ENCODE results near the gene VPS16.

VPS16 gene

DNA sequence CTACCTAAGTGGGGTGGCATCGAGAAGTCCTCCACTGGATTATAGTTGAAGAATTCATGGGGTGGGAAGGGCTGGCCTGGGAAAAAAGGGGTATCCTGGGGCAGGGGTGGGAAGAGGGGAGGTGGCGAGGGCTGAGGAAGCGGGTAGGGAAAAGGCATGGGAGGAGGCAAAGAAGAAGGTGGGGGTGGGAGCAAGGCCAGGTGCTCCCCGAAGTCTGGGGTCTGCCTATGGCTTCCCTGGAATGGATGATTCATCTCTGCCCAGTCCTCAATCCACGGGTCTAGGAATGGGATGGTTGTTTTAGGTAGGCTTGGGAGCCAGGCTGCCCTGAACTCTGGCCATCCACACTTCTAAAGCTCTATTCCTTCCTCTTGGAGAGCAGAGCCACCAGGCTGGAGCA, 4.5 kb upstream of the VPS16 start:
- DNase-seq, result no peak

DNA sequence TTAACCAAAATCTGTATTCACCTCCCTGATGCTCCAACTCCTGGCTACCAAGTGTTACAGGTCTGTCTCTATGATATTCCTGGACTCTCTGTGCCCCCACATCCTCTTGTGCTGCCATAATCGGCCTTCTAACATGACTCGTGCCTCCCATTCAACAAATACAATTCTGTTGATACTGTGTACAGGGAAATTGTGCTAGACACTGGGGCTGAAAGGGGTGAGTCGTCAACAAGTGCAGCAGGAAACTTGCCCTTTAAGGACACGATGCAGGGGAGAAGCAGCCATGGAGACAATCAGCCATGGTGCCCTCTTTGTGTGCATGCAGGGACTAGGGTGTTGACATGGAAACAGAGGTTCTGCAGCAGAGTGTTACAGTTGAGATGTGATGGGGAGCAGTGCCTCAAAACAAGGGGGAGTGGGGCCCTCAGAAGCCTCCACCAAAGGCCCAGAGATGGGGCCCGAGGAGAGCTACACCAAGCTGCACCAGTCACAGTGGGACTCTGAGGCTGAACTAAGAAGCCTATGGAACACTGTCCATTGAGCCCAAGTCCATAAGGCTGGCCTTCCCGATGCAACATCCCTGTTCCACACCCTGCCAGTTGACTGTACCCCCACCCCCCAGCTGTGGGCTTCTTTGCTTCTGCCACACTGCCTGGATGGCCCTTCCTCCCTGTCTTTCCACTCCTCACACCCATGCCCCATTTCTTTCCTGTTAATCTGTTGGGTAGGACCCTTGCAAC, 3.2 kb upstream of the VPS16 start:
- no peak for DNase-seq

DNA sequence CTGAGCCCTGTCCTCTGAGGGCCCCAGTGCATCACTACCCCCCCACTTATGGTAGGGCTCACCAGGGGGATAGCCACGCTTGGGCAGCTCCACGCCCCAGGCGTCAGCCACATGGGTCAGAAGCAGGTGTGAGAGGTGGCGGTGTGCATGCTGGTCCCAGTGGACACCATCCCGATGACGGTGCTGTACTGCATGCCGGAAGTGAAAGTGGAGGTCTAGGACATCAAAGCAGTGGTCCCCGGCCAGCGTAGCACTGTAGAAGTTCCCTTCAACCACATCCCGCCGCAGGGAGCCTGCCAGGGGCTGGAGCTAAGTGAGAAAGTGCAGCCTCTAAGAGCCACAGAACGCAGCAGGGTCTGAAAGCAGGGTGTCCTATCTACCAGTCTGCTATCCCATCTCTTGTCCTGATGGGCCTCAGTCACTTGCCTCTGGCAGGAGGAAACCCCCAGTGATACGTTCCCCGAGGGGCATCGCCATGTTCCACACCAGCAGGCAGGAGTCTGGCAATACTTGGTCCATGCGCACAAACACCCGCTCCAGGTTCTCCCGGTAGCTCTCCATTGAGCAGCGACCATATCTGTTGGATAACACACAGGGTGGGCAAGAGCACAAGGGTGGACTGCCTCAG, 2.3 kb upstream of the VPS16 start:
- no peak for DNase-seq

DNA sequence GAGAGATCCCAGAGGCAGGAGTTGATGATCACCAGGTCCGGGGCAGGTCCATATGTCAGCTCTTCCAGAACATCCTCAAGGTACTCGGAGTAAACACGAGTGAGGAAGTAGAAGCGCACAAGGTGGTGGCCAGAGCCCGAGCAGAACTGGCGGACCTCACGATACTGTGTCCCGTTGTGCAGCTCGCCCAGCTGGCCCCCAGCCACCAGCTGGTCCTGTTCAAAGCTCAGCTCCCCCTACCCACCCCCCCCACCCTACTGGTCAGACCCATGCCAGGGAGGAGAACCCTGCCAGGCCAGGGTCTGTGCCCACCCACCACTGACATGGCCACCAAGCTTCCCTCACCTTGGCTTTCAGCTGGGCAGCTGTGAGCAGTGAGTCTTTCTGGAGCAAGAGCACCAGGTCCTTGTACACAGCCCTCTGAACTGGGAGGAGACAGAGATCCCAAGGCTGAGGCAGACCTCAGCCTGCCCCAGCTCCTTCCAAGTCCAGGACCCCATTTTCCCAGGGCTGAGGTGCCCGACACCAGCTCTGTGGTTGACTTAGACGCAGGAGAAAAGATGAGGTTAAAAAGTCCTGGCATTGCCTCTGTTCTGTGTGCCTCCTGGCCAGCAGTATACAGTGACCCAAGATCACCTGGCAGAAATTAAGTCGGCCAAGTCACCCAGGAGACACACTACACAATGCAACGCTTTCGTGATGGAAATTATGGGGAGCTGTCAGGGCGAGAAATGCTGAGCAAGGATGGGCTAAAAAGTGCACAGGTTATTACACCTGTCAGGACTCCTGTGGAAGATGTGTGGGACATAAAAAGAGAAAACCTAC, 1.5 kb upstream of the VPS16 start:
- DNase-seq, result no peak

DNA sequence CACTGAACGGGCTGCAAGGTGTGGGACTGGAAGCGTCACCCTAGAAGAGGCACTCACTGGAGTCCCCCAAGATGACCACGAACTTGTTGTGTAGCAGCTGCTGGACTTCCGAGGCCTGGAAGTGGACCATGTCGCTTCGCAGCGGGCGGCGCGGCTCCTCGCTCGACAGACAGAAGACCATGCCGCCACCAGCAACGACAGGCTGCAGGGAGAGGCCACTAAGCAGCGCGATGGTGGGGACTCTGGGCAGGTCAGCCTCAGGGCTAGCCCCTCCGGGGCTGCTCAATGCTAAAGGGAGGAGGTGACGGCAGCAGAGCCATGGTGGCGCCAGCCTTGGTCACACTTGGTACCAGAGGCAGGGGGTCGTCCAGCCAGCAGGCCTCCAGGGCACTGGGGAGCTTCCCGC, 810 bp upstream of the VPS16 start:
- DNase-seq, result no peak

DNA sequence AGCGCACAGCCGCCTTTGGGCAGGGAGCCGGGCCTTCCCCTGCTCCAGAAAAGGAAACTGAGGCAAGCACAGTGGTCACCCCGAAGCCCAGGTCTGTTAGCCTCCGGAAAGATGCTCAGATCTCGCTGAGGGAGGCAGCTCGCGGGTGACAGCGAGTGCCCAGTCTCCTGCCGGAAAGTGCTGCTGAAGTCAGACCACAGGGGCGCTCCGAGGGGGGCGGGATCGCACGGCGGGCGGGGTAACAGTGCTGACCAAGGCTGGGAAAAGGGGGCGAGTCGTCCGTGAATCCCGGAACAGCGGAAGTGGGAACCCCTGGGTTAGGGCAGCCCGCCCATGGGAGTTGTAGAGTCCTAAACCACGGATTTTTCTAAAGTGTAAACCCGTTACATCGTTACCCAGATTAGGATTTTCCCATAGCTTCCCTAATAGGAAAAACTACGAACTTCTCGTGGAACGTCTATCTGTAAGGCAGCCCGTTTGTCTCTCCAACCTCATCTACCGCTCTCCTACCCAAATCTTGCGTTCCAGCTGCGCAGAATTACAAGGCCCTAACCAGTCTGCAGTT, 504 bp downstream of the VPS16 start:
- peak; percentile 16 for DNase-seq

DNA sequence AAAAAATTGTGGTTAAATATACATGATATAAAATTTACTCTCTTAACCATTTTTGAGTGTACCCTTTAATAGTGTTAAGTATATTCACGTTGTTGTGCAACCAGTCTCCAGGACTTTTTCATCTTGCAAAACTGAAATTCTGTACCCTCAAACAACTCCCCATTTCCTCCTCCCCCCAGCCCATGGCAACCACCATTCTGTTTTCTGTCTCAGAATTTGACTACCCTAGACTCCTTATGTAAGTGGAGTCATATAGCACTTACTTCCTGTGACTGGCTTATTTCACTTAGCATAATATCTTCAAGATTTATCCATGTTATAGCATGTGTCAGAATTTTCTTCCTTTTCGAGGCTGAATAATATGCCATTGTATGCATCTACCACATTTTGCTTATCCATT, 5.1 kb downstream of the VPS16 start:
- no peak for DNase-seq

DNA sequence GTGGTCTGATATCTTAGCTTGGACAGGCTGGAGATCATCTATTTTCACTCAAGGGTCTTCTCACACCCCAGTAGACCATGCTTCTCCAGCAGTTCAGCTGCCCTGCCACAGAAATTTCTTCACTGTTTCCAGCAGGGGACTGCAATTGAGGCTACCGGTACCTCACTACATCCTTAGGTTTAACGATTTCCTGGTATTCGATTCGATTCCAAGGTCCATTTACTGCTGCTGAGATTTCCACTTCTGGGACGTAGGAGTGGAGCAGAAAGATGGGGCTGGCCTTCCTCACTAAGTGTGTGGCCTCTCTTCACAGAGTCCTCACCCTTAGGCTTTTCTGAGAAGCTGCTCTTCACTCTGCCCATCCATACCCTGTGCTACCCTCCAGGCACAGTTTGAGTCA, 6.2 kb downstream of the VPS16 start:
- no peak for DNase-seq

DNA sequence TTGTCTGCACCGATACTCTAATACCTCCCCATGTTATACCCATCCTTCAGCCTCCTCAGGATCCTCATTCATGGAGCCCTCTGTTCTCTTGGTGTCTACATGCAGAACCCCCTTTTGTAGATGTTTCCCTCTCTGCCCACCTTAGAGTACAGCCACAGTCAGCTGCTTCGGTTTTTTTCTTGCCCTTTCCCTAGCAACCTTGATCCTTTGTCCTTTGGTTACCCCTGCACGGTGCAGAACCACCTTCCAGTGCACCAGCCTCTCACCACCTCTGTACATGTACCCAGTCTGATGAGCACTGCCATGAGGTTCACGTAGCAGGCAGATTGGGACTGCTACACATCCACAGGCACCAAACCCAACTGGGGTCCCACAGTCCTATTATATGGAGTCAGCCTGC, 7.3 kb downstream of the VPS16 start:
- no peak for DNase-seq

DNA sequence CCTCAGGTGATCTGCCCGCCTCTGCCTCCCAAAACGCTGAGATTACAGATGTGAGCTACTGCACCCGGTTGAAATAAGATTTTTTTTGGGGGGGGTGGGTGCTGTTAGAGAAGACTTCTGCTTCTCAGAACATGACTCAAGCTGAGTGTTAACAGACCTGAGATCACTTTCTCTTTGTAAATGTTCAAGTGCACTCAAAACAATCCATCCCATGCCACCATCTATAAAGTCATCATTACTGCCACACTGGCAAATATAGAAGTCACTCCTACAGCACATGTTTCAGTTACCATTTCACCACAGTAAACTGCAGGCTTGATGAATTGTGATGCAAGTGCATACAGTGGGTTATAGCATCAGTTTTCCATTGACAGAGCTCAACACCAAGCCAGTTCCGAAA, 9.0 kb downstream of the VPS16 start:
- DNase-seq, result no peak

DNA sequence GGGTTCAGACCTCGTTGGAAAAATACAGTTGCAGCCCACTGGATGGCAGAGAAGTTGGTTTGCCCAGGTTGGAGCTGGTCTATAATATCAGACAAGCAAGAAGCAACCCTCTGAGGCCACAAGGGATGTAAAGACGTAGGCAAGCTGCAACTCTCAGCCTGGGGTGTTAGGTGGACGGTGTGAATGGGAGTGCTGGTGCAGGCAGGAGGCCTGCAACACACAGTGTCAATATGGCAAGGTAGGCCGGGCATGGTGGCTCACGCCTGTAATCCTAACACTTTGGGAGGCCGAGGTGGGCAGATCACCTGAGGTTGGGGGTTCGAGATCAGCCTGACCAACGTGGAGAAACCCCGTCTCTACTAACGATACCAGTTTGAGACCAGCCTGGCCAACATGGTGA, 10.5 kb downstream of the VPS16 start:
- DNase-seq, result no peak

DNA sequence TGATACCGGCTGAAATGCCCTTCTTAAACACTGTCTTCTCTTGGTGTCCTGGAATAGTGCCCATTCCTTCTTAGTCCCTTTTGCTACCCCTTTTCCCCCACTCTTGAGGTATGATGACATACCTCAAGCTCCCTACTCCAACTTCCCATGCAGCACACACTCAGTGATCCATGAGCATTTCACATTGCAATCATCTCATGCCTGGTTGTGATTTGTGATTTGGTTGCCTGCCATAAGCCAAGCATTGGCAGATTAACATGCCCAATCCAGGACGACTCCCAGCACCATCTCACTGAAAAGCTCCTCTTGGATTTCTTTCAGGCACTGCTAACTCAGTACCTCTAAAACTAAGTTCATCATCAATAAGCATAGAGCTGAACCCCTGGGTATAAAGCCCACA, 18.0 kb downstream of the VPS16 start:
- no peak for DNase-seq

DNA sequence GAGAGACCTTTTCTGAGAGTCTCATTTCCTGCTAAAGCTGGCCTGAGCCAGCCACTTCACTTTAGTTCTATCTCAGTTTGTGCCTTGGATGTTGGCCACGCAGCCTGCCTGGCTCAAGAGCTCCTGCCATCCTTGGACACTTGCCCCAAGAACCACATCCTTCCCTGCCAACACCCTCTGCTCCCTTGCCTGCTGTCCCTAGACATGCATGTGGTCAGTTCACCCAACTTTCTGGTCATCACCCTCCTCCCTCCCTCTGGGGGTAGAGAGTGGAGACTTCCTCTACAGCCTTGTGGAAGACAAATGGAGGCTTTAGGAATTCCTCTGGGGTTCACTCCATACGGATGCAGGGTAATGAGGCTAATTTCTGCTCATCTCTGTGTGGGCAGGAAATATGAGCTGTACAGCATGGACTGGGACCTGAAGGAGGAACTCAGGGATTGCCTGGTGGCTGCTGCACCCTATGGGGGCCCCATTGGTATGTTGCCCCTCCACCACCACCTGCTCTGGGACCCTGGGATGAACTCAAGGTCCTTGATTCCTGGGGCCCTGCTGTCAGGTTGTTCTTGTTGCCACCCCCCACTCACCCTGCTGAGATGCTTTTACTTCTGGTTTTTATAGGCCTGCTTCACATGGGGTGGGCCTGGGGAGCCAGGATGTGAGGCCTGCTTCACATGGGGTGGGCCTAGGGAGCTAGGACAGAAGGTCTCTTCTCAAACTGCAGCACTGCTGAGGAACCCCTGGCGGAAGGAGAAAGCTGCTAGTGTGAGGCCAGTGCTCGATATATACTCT, 19.0 kb downstream of the VPS16 start:
- no peak for DNase-seq

DNA sequence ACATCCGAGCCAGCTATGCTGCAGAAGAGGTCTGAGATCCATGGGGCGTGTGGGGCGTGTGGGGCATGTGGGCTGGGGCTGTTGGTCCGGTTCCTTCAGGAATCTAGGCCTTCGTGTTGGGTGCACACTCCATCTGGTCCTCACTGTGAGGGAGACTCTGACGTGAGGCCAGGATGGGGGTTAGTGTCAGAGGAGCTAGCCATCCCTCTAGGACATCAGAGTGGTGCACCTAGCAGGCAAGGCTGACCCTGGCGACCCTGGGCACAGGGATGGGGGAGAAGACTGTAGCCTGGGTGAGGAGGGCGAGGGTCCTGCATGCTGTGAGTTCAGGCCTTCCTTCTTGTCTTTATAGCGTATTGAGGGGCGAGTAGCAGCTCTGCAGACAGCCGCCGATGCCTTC, 24.1 kb downstream of the VPS16 start:
- DNase-seq, result no peak

DNA sequence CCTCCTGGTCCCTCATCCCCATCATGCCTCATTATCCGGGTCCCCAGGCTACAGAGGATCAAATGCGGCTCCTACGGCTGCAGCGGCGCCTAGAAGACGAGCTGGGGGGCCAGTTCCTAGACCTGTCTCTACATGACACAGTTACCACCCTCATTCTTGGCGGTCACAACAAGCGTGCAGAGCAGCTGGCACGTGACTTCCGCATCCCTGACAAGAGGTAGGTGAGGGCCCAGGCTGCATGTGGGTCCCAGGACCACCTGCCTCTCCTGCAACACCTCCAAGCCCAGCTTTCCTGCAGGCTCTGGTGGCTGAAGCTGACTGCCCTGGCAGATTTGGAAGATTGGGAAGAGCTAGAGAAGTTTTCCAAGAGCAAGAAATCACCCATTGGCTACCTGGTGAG, 24.6 kb downstream of the VPS16 start:
- no peak for DNase-seq

DNA sequence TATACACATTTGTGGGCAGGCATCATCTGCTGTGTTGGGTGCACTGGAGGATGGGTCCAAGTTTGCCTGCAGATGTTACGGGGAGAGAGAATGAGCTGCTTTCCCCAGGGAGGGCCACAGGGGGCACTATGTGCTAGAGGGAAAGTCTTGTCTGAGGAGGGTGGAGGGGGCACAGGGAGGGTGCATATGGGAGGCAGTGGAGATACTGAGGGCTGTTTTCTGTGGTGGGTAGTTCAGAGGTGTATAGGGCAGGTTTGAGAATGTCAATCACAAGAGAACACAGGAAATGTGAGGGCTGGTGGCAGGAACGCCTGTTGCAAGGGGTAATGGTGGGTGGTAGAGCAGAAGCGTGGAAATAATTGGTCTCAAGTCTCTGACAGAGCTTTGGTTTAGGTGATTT, 25.1 kb downstream of the VPS16 start:
- no peak for DNase-seq

DNA sequence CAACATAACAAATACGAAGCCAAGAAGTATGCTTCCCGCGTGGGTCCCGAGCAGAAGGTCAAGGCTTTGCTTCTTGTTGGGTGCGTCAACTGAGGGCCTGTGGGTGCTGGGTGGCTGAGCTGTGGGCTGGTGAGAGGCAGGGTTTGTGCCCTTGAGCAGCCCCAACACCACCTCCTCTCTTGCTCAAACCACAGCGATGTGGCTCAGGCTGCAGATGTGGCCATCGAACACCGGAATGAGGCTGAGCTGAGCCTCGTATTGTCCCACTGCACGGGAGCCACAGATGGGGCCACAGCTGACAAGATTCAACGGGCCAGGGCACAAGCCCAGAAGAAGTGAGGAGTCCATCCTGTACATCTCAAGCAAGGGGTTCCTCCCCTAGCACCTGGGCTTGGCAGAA, 25.7 kb downstream of the VPS16 start:
- no peak for DNase-seq

DNA sequence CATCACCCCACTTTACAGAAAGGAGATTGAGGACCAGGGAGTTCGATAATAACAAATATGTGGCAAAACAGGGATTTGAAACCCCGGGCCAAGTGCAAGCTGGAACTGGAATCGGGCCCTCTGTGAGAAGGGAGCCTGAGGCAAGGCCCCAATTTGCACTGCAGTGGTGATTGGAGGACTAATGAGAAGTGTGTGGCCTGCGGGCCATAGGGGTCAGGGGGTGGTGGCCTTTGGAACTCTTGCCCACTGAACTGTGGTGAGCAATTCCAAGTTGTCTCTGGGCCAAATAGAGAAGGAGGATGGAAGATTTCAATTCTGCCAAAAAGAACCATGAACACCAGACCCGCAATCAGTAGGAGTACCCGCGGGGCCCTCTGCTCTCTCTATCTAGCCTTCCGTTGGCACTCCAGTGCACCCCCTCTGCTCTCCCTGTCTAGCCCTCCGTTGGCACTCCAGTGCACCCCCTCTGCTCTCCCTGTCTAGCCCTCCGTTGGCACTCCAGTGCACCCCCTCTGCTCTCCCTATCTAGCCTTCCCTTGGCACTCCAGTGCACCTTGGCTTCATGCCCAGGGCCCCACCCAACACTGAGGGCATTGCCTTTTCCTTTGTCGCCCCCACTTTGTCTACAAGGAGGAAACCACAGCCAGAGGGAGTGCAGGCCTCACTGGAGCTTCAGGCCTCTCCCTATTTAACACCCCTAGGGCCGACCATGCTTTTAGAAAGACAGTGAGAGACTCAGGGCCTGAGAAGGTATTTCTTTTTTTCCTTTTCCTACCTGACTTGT, 26.7 kb downstream of the VPS16 start:
- DNase-seq, result no peak

DNA sequence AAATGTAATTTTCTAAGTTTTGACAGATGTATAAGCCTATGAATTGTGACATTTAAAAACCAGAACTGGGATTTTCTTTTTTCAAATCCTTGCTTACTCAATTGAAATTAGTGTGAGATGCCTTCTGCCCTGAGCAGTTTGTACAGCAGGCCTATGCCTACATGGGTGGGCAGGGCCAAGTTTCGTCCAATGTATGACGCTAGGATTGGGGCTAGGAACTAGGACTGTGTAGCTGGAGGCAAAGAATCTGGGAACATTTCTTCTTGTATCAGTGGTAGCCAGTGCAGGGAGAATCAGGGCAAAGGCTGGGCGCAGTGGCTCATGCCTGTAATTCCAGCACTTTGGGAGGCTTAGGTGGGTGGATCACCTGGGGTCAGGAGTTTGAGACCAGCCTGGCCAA, 28.8 kb downstream of the VPS16 start:
- DNase-seq, result no peak

DNA sequence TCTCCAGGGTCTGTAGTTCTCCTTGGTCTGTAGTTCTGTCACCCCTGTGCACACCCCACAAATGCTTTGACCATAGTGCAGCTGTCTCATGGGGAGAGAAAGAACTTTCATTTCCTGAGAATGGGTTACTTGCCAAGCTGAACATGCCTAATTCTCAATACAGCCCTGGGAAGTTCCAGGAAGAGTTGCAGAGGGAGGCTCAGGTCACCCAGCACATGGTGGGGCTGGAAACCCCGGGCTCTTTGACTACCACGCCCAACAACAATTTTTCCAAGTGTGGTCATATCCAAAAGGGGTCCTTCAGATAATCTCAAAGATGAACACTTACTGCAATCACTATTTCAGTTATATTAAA, 30.5 kb downstream of the VPS16 start:
- DNase-seq, result no peak

DNA sequence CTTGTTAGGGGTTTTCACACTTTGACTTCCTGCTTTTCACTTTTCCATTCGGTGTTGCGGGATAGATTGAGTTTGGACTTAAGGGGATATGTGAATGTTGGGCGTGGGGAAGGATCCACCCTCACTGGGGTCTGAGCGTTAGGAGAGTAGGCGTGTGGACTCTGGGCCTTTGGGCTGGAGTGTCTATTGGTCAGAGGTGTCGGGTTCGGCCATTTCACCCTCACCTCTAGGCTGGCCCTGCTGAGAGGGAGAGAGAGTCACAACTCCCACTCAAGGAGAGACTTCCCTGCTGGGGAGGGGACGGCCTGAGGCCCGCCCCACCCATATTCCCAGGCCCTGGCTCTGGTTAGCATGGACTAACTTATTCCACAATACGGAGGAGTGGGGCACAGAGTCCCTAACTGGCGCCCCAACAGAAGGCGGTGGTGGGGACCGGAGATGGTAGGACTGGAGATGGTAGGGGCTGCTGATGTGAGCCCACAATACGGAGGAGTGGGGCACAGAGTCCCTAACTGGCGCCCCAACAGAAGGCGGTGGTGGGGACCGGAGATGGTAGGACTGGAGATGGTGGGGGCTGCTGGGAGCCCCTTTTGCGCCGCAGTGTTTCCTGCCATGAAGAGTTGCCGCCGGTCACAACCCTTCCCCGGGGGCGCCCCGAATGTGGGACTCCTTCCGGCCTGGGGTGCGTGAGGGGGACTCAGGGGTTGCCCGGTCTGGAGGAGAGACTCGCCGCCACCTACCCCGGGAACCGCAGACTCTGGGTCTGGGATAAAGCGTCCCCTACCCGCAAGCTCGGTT, 31.3 kb downstream of the VPS16 start:
- no peak for DNase-seq
